ENCODE measurements around the gene CFLAR.

DNA sequence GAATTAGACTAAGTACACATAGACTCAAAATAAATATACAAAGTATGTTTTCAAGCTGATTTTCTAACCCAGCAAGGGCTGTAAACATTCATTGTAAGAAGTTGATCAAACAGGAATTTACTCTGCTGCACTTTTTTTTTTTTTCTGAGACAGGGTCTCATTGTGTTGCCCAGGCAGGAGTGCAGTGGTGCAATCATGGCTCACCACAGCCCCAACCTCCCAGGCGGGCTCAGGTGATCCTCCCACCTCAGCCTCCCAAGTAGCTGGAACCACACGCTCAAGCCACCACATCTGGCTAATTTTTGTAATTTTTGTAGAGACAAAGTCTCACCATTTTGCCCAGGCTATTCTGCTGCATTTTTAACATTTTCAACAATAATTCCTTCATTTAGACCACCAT lies 8.3 kb upstream of the CFLAR start:
- TF ChIP-seq, protein P1, sequence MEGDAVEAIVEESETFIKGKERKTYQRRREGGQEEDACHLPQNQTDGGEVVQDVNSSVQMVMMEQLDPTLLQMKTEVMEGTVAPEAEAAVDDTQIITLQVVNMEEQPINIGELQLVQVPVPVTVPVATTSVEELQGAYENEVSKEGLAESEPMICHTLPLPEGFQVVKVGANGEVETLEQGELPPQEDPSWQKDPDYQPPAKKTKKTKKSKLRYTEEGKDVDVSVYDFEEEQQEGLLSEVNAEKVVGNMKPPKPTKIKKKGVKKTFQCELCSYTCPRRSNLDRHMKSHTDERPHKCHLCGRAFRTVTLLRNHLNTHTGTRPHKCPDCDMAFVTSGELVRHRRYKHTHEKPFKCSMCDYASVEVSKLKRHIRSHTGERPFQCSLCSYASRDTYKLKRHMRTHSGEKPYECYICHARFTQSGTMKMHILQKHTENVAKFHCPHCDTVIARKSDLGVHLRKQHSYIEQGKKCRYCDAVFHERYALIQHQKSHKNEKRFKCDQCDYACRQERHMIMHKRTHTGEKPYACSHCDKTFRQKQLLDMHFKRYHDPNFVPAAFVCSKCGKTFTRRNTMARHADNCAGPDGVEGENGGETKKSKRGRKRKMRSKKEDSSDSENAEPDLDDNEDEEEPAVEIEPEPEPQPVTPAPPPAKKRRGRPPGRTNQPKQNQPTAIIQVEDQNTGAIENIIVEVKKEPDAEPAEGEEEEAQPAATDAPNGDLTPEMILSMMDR (conservative IDR thresholded peaks at IDR 0.05) = no peak
- TF ChIP-seq EZH2 (IDR thresholded peaks at IDR 0.05; ENCODE audit: low read depth) = no peak

Measured in PC-9 (cell line).